ENCODE data around the gene EIF2AK3.
"Not testable (repeated sequence)": the region's sequence is repeated elsewhere in the genome, so short reads cannot be mapped to it uniquely, and the experiment has no call there.

Gene EIF2AK3

GRCh38 chr2:88597168-88597567 lies 30.1 kb downstream of the EIF2AK3 start:
- DNase-seq (ENCODE audit: low read depth, low spot score), result no peak

- no peak for DNase-seq (ENCODE audit: low read depth, low spot score)
These were observed 31.0 kb downstream of the EIF2AK3 start for GRCh38 chr2:88596141-88596830.

GRCh38 chr2:88591698-88592097 lies 35.6 kb downstream of the EIF2AK3 start:
- no peak for DNase-seq (ENCODE audit: low read depth, low spot score)

GRCh38 chr2:88590998-88591613 lies 36.2 kb downstream of the EIF2AK3 start:
- peak; percentile 21 for DNase-seq (ENCODE audit: low read depth, low spot score)

GRCh38 chr2:88585969-88586368 lies 41.3 kb downstream of the EIF2AK3 start:
- no peak for DNase-seq (ENCODE audit: low read depth, low spot score)

- DNase-seq (ENCODE audit: low read depth, low spot score), result no peak
These were observed 45.2 kb downstream of the EIF2AK3 start for GRCh38 chr2:88582030-88582429.

GRCh38 chr2:88580088-88580487 lies 47.2 kb downstream of the EIF2AK3 start:
- DNase-seq (ENCODE audit: low read depth, low spot score), result no peak

DNA sequence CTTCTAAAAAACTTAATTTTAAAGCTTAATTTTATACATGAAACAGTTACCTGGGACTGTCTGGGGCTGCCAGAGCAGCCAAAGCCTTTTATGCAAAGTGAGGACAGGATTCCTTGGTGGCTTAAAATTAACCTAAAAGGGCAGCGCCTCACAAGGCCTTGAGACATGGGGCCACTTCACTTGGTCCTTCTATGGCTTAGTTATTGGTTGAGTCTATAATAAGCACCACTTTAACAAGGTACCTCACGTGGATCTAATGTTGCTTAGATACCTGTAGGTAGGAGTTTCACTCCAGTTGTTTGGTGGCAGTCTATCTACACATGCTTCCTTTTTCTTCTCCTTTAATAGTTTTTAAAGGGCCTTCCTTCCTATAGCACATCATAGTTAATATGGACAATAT lies 51.6 kb downstream of the EIF2AK3 start:
- no peak for DNase-seq (ENCODE audit: low read depth, low spot score)

GRCh38 chr2:88575051-88575450 lies 52.2 kb downstream of the EIF2AK3 start:
- no peak for DNase-seq (ENCODE audit: low read depth, low spot score)

GRCh38 chr2:88574445-88574844 lies 52.8 kb downstream of the EIF2AK3 start:
- DNase-seq (ENCODE audit: low read depth, low spot score), result no peak

DNA sequence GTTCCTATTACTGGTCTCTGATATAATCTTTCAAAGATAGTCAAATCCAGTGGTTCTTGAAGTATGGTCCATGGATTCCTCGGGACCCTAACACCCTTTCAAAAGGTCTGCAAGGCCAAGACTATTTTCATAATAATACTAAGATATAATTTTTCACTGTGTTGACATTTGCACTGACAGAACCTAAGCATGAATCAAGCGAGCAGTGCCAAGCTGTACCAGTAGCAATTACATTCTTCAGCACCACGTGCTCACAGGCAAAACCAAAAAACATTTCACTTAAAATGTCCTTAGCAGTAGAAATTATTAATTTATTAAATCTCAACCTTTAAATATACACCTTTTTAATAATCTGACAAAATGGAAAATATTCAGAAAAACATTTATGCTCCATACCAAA lies 59.1 kb downstream of the EIF2AK3 start:
- no peak for DNase-seq (ENCODE audit: low read depth, low spot score)

- no peak for DNase-seq (ENCODE audit: low read depth, low spot score)
These were observed 62.9 kb downstream of the EIF2AK3 start for GRCh38 chr2:88564402-88564801.

DNA sequence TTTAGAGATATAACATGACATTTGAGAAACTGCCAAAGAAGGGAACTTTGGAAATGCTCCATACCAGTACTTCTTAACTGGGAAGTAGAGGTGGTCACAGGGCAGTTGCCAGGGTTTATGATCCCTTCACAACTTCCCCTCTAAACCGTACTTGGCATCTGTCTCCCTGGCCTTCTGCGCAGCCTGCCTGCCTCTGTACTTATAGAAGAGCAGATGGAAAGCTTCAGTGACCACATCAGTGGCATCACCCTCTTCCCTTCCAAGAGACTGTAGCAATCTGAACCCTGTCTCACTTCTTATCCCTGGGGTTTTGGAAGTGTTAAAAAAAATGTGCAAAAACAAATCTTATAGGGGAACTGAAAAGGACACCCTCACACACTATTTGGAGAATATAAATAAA lies 64.1 kb downstream of the EIF2AK3 start:
- DNase-seq (ENCODE audit: low read depth, low spot score), result no peak

DNA sequence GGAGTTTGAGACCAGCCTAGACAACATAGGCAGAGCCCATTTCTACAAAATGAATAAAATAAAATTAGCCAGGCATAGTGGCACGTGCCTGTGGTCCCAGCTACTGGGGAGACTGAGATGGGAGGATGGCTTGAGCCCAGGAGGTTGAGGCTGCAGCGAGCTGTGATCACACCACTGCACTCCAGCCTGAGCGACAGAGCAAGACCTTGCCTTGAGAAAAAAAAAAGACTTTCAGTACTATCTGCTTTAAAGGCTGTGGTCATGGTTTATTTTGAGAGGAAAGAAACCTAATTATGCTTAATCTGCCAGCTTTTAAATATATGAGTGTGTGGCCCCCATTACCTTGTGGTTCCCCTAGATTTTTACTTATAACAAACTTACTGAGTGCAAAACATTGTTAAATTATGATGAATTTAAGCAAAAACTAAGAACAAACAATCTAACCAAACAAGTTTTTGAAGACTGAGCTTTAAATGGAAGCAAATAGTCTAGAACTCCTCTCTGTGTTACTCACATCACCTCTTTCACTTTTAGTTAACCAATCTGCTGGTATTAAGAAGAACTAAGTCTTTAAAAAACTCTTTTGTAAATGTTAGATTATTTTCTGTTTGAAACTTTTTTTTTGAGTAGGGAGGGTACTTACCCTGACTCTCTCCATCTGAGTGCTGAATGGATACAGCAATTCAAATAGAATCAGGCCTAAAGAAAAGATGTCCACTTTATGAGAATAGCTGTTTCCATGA lies 65.4 kb downstream of the EIF2AK3 start:
- no peak for DNase-seq (ENCODE audit: low read depth, low spot score)

DNA sequence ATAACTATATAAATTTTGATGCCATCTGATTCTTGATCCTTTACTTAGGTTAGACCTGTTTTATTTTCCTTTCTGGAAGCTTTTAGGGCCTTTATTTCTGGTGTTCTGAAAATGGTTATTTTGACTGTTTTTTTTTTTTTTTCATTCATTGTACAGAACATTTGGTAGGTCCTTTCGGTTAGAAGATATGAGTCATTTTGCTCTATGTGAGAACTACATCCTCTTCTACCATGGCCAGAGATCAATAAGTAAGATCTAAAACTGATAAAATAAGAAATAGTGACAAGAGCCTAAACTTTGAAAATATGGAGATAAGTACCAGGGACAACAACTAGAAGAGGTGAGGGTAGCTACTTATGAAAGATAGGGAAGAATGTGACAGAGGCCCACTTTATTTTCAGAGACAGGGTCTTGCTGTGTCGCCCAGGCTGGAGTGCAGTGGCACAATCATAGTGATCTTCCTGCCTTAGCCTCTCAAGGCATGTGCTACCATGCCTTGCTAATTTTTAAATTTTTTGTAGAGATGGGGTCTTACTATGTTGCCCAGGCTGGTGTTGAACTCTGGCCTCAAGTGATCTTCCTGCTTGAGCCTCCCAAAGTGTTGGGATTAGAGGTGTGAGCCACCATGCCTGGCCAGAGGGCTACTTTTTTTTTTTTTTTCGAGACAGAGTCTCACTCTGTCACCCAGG lies 66.5 kb downstream of the EIF2AK3 start:
- DNase-seq (ENCODE audit: low read depth, low spot score), result no peak

DNA sequence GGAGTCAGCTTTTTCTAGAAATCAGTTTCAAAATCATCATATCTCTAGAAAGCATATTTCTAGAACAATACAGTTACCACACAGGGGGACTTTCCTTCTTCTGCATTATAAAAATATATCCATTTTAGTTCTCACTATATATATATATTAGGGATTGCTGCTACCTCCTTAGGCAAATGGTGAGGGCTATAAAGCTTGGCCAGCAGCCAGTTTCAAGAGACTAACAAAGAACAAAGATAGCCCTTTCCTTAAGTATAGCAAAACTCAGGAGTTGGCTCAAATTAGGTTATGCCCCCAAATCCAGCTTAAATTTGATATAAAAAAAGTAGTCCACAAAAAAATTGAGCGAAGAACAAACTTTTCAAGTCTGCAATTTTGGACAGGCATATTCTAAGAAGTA lies 70.0 kb downstream of the EIF2AK3 start:
- no peak for DNase-seq (ENCODE audit: low read depth, low spot score)

DNA sequence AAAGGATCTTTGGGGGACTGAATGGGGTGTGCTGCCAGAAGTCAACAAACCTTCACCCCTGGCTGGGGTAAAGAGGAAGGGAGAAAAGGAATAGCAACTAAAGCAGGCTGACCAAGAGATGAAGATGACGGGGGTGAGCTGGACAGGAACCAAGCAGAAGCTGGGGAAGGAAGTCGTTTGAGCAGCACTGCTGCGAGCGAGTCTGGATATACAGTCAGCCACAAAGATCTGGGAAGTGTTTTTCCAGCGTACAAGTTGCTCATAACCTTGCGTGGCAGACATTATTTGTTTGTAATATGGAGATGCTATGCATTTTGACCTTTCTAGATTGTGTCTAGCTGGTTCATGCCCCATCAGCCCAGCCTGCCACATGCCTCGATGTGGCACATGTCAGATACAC lies 71.2 kb downstream of the EIF2AK3 start:
- no peak for DNase-seq (ENCODE audit: low read depth, low spot score)

- DNase-seq (ENCODE audit: low read depth, low spot score), result no peak
These were observed 73.1 kb downstream of the EIF2AK3 start for GRCh38 chr2:88554189-88554588.

DNA sequence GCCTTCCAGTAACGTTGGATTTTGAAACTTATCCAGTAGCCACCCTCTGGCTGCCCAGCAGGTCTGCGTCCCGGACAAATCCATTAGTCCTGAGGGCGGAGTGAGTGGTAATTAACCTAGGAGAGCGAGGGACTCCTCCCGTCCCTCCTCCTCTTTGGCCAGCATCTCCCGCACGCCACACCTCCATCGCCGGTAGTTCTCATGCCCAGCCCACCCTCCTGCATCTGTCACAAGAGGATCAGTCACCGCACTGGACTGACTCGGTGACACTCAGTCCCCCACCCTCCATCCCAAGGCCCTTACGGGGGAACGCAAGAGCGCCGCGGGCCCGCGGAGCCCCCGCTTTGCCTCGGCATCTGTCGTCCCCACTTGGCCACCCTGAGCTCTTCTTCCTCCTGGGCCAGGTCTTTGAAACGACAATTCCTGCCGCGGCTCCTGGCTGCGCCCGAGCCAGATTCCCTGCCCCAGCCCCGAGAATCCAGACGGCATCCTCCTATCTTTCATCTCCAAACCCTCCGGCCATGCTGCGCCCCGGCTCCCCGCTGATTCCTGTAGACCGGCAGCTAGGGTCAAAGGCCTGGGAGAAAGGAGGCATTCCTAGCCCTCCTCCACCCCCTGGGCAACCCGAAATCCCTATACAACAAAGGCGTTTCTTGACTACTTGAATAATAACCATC lies 77.5 kb downstream of the EIF2AK3 start:
- DNase-seq (ENCODE audit: low read depth, low spot score), result no peak

GRCh38 chr2:88546291-88546690 lies 81.0 kb downstream of the EIF2AK3 start:
- DNase-seq (ENCODE audit: low read depth, low spot score), result not testable (repeated sequence)

DNA sequence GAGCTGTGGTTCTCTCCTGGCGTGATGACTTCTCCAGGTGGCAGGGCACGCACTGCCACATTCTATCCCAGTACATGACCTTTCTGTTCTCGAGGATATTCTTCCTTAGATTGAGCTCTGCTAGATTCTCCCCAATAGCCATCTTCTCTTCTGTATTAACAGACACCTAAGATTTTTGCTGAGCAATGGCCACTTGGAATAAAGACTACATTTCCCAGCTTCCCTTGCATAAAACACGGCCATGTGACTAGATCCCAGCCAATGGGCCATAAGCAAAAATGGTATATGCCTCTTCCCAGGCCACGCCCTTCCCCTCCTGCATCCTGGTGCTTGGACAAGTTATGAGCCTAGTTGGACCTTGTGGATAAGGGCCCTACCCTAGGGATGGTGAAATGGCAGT lies 82.1 kb downstream of the EIF2AK3 start:
- DNase-seq (ENCODE audit: low read depth, low spot score), result no peak

GRCh38 chr2:88543541-88544057 lies 83.7 kb downstream of the EIF2AK3 start:
- DNase-seq (ENCODE audit: low read depth, low spot score), result no peak

All from activated CD4-positive, CD25-positive, alpha-beta regulatory T cell treated with anti-CD3 and anti-CD28 coated beads, Interleukin-2, amount 50 U/mL, for 16 hours (primary cell).